NB4 (cell line): ENCODE results near the gene KIF12.

ENCODE experiments used
- CTCF ChIP-seq: IDR thresholded peaks from one replicate; pipeline ENCODE4 v1.5.1; 2012; ENCODE audit warnings: low read depth, low read length
- MAX ChIP-seq: IDR thresholded peaks from 2 replicates; pipeline ENCODE4 v1.6.1; 2011; ENCODE audit warnings: low read depth, low read length
- MYC ChIP-seq: IDR thresholded peaks from 2 replicates; pipeline ENCODE4 v1.6.1; 2011; ENCODE audit warnings: low read depth, low read length
- POLR2A ChIP-seq: IDR thresholded peaks from 2 replicates; pipeline ENCODE4 v1.6.1; 2011; ENCODE audit warnings: mild to moderate bottlenecking; ENCODE audit not compliant: insufficient read length; ENCODE audit errors: extremely low read depth

GRCh38 chr9:114112778-114113584 is 13.9 kb upstream of the KIF12 start:
- TF ChIP-seq MYC: no peak
- no peak for TF ChIP-seq CTCF
- no peak for TF ChIP-seq POLR2A
- no peak for TF ChIP-seq MAX
